ENCODE results near the gene LZTS2. TPM values are rescaled to one million over a fixed set of nuclear protein-coding genes. Genes with fewer than 3 reads are reported as not detected.

The LZTS2 gene
- 81.1 and 83.2 TPM in 2 replicates for total RNA-seq
- long read RNA-seq, partial matches to known transcripts = 3 of 4 reads
- long read RNA-seq, other reads (novel, unspliced or antisense) = 1 of 4 reads

DNA sequence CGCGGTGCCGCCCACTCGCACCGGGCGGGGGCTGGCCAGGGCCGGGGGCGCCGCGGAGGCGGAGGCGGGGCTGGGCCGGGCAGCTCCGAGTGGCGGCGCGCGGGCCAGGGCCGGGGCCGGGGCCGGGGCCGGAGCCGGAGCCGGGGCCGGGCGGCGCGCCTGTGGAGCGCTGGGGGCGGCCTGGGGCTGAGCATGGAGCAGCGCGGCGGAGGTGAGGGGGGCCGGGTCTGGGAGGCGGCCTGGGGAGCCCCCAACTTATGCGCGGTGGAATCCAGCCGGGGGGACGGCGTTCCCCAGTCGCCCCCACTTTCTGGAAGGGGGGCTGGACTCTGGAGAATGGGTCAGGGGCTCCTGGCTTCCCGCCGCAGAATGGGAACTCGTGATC is at the start of gene LZTS2:
Gene LZTS2, plus strand, starts transcription at position 67 of the 385 bp plus-strand sequence. CDS start 2,731 bp downstream, outside the sequence.
- TF ChIP-seq, protein P1, sequence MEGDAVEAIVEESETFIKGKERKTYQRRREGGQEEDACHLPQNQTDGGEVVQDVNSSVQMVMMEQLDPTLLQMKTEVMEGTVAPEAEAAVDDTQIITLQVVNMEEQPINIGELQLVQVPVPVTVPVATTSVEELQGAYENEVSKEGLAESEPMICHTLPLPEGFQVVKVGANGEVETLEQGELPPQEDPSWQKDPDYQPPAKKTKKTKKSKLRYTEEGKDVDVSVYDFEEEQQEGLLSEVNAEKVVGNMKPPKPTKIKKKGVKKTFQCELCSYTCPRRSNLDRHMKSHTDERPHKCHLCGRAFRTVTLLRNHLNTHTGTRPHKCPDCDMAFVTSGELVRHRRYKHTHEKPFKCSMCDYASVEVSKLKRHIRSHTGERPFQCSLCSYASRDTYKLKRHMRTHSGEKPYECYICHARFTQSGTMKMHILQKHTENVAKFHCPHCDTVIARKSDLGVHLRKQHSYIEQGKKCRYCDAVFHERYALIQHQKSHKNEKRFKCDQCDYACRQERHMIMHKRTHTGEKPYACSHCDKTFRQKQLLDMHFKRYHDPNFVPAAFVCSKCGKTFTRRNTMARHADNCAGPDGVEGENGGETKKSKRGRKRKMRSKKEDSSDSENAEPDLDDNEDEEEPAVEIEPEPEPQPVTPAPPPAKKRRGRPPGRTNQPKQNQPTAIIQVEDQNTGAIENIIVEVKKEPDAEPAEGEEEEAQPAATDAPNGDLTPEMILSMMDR (IDR thresholded peaks at IDR 0.05; ENCODE audit: unreplicated experiment) = no peak
- Mint-ChIP-seq H3K9me3 (ENCODE audit: low read depth) (no peaks in the 10 kb centered on the region), H3K36me3 (ENCODE audit: insufficient read depth) (peaks cover 2% of the 10 kb centered on the region), H3K4me3 (ENCODE audit: low read depth) (peak within 1 kb of the TSS; percentile 75), H3K4me1 (ENCODE audit: low read depth) (peaks cover 16% of the 10 kb centered on the region), H3K27ac (peak within 1 kb of the TSS; percentile 97), H3K27me3 (no peaks in the 10 kb centered on the region)
- peak; percentile 46 for DNase-seq (ENCODE audit: low spot score, unreplicated experiment)

GRCh38 chr10:100960251-100960650 is 39.4 kb upstream of the LZTS2 start:
- no peak for DNase-seq (ENCODE audit: low spot score, unreplicated experiment)
- Mint-ChIP-seq H3K4me3 (ENCODE audit: low read depth) (no peak overlapping the region), H3K27ac (no peak overlapping the region), H3K27me3 (no peaks in the 10 kb centered on the region), H3K9me3 (ENCODE audit: low read depth) (no peaks in the 10 kb centered on the region), H3K4me1 (ENCODE audit: low read depth) (no peaks in the 10 kb centered on the region), H3K36me3 (ENCODE audit: insufficient read depth) (peaks cover 15% of the 10 kb centered on the region)
- TF ChIP-seq, protein P1 (IDR thresholded peaks at IDR 0.05; ENCODE audit: unreplicated experiment) = no peak

GRCh38 chr10:100962351-100963080 is 37.1 kb upstream of the LZTS2 start:
- TF ChIP-seq, protein P1 (IDR thresholded peaks at IDR 0.05; ENCODE audit: unreplicated experiment) = no peak
- peak overlapping the region; percentile 10 for H3K27ac Mint-ChIP-seq
- H3K9me3 Mint-ChIP-seq (ENCODE audit: low read depth) = no peaks in the 10 kb centered on the region
- peaks cover 12% of the 10 kb centered on the region for H3K36me3 Mint-ChIP-seq (ENCODE audit: insufficient read depth)
- no peaks in the 10 kb centered on the region for H3K4me1 Mint-ChIP-seq (ENCODE audit: low read depth)
- H3K4me3 Mint-ChIP-seq (ENCODE audit: low read depth) = no peak overlapping the region
- no peaks in the 10 kb centered on the region for H3K27me3 Mint-ChIP-seq
- DNase-seq (ENCODE audit: low spot score, unreplicated experiment) = no peak

- H3K4me1 Mint-ChIP-seq (ENCODE audit: low read depth) = peaks cover 5% of the 10 kb centered on the region
- no peak for DNase-seq (ENCODE audit: low spot score, unreplicated experiment)
- no peak overlapping the region for H3K4me3 Mint-ChIP-seq (ENCODE audit: low read depth)
- TF ChIP-seq, protein P1 (IDR thresholded peaks at IDR 0.05; ENCODE audit: unreplicated experiment) = no peak
- no peak overlapping the region for H3K27ac Mint-ChIP-seq
- H3K27me3 Mint-ChIP-seq = no peaks in the 10 kb centered on the region
- peaks cover 11% of the 10 kb centered on the region for H3K36me3 Mint-ChIP-seq (ENCODE audit: insufficient read depth)
- no peaks in the 10 kb centered on the region for H3K9me3 Mint-ChIP-seq (ENCODE audit: low read depth)
Measured at GRCh38 chr10:100963826-100964225, 35.8 kb upstream of the LZTS2 start.

GRCh38 chr10:100965820-100966219 is 33.8 kb upstream of the LZTS2 start:
- Mint-ChIP-seq H3K36me3 (ENCODE audit: insufficient read depth) (peaks cover 5% of the 10 kb centered on the region), H3K4me1 (ENCODE audit: low read depth) (peaks cover 11% of the 10 kb centered on the region), H3K27ac (no peak overlapping the region), H3K4me3 (ENCODE audit: low read depth) (no peak overlapping the region), H3K9me3 (ENCODE audit: low read depth) (no peaks in the 10 kb centered on the region), H3K27me3 (no peaks in the 10 kb centered on the region)
- TF ChIP-seq, protein P1 (IDR thresholded peaks at IDR 0.05; ENCODE audit: unreplicated experiment) = no peak
- DNase-seq (ENCODE audit: low spot score, unreplicated experiment) = no peak
